Endothelial cell (in vitro differentiated cells): Measurements from ENCODE around the gene HS3ST3A1. TPM values are rescaled to one million over a fixed set of nuclear protein-coding genes. Genes with fewer than 3 reads are reported as not detected.
"Not testable (repeated sequence)": the region's sequence is repeated elsewhere in the genome, so short reads cannot be mapped to it uniquely, and the experiment has no call there.

Experiments
- DNase-seq: peaks from one replicate; pipeline ENCODE4 v3.0.0; 2021; ENCODE audit warnings: low spot score
- H3K27ac Mint-ChIP-seq: one replicate; pipeline ENCODE4 v1.8.0; 2021; ENCODE audit warnings: mixed read lengths, inconsistent platforms; ENCODE audit not compliant: unreplicated experiment
- H3K27me3 Mint-ChIP-seq: one replicate; pipeline ENCODE4 v1.8.0; 2021; ENCODE audit warnings: mild to moderate bottlenecking, moderate library complexity, mixed read lengths, inconsistent platforms; ENCODE audit not compliant: unreplicated experiment
- H3K36me3 Mint-ChIP-seq: one replicate; pipeline ENCODE4 v1.8.0; 2021; ENCODE audit warnings: mild to moderate bottlenecking, low read depth, mixed read lengths, inconsistent platforms; ENCODE audit not compliant: unreplicated experiment
- H3K4me1 Mint-ChIP-seq: one replicate; pipeline ENCODE4 v1.8.0; 2021; ENCODE audit warnings: mild to moderate bottlenecking, mixed read lengths, inconsistent platforms; ENCODE audit not compliant: unreplicated experiment
- H3K4me3 Mint-ChIP-seq: one replicate; pipeline ENCODE4 v1.8.0; 2021; ENCODE audit warnings: mild to moderate bottlenecking, mixed read lengths, inconsistent platforms; ENCODE audit not compliant: unreplicated experiment
- H3K9me3 Mint-ChIP-seq: one replicate; pipeline ENCODE4 v1.8.0; 2021; ENCODE audit warnings: mixed read lengths, inconsistent platforms; ENCODE audit not compliant: unreplicated experiment
- total RNA-seq: library from RNA; stranded (reverse); fragmentation: NEBNext Ultra II Directional; extraction: Animal tissue kit (Norgen Biotek cat#: 25700); gene quantifications from one replicate; pipeline ENCODE4 v1.2.1, GENCODE V29; 2021; ENCODE audit not compliant: unreplicated experiment
- TF ChIP-seq, protein P1 (sequence below): fragments of 200-600 bp; sonication (generic); IDR thresholded peaks from one replicate; pipeline ENCODE4 v1.5.0; 2021; ENCODE audit warnings: antibody characterized with exemption; ENCODE audit not compliant: unreplicated experiment

HS3ST3A1 gene
- total RNA-seq, 1 donor from 2014 or later = 1.1 TPM

GRCh38 chr17:13554231-13554630, 47.5 kb downstream of the HS3ST3A1 start:
- no peak for DNase-seq
- Mint-ChIP-seq H3K27me3 (peaks cover 4% of the 10 kb centered on the region), H3K27ac (no peak overlapping the region), H3K4me3 (no peak overlapping the region), H3K9me3 (no peaks in the 10 kb centered on the region), H3K36me3 (peaks cover 4% of the 10 kb centered on the region), H3K4me1 (peaks cover 8% of the 10 kb centered on the region)
- TF ChIP-seq, protein P1, sequence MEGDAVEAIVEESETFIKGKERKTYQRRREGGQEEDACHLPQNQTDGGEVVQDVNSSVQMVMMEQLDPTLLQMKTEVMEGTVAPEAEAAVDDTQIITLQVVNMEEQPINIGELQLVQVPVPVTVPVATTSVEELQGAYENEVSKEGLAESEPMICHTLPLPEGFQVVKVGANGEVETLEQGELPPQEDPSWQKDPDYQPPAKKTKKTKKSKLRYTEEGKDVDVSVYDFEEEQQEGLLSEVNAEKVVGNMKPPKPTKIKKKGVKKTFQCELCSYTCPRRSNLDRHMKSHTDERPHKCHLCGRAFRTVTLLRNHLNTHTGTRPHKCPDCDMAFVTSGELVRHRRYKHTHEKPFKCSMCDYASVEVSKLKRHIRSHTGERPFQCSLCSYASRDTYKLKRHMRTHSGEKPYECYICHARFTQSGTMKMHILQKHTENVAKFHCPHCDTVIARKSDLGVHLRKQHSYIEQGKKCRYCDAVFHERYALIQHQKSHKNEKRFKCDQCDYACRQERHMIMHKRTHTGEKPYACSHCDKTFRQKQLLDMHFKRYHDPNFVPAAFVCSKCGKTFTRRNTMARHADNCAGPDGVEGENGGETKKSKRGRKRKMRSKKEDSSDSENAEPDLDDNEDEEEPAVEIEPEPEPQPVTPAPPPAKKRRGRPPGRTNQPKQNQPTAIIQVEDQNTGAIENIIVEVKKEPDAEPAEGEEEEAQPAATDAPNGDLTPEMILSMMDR = no peak

DNA sequence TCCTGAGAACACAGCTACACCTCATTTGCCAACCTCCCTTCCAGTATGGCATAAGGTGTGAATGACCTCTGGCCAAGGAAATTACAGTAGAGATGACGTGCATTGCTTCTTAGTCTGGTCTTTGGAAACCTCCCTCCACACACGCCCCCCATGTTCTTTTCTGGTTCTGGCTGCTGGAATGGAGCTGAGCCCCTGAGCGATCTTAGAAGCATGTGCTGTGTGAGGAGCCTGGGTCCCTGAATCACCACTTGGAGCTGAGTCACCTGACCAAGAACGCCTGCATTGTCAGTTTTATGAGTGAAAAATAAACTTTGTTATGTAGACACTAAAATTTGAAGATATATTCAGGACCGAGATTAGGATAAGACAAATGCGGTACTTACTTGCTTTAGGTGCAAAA, 51.4 kb downstream of the HS3ST3A1 start:
- H3K27ac Mint-ChIP-seq = no peak overlapping the region
- no peak overlapping the region for H3K4me3 Mint-ChIP-seq
- TF ChIP-seq, protein P1 = no peak
- DNase-seq = no peak
- peaks cover 4% of the 10 kb centered on the region for H3K36me3 Mint-ChIP-seq
- H3K4me1 Mint-ChIP-seq = peaks cover 8% of the 10 kb centered on the region
- no peaks in the 10 kb centered on the region for H3K9me3 Mint-ChIP-seq
- H3K27me3 Mint-ChIP-seq = peaks cover 4% of the 10 kb centered on the region

- not testable (repeated sequence) for H3K4me3 Mint-ChIP-seq, H3K9me3 Mint-ChIP-seq, H3K27ac Mint-ChIP-seq, H3K27me3 Mint-ChIP-seq, H3K36me3 Mint-ChIP-seq, H3K4me1 Mint-ChIP-seq, DNase-seq
Observed at GRCh38 chr17:13548576-13548975, 53.2 kb downstream of the HS3ST3A1 start.

DNA sequence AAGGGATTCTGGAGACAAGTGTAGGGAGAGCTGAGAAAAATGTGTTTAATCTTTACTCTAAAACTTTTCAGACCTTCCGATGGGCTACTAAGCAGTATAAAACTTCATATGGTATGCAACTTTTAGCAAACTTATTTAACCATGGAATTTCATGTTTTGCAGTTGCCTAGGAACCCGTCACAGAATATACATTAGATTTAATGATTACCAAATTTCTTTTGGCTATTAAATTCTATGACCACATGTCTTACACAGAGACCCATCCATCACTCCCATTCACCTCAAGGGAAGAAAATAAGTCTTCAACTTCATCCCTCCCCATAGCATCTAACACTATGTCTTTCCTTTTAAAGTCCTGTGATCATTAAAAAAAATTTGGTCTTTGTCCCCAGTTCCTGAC, 54.9 kb downstream of the HS3ST3A1 start:
- Mint-ChIP-seq H3K27me3 (peaks cover 2% of the 10 kb centered on the region), H3K27ac (no peak overlapping the region), H3K9me3 (no peaks in the 10 kb centered on the region), H3K36me3 (peaks cover 4% of the 10 kb centered on the region), H3K4me1 (peaks cover 4% of the 10 kb centered on the region), H3K4me3 (no peak overlapping the region)
- TF ChIP-seq, protein P1 = no peak
- DNase-seq = no peak

- peaks cover 2% of the 10 kb centered on the region for H3K27me3 Mint-ChIP-seq
- H3K27ac Mint-ChIP-seq = no peak overlapping the region
- peaks cover 4% of the 10 kb centered on the region for H3K4me1 Mint-ChIP-seq
- H3K36me3 Mint-ChIP-seq = peaks cover 4% of the 10 kb centered on the region
- H3K9me3 Mint-ChIP-seq = no peaks in the 10 kb centered on the region
- H3K4me3 Mint-ChIP-seq = no peak overlapping the region
- DNase-seq = no peak
- TF ChIP-seq, protein P1 = no peak
Observed at GRCh38 chr17:13545941-13546340, 55.8 kb downstream of the HS3ST3A1 start.

DNA sequence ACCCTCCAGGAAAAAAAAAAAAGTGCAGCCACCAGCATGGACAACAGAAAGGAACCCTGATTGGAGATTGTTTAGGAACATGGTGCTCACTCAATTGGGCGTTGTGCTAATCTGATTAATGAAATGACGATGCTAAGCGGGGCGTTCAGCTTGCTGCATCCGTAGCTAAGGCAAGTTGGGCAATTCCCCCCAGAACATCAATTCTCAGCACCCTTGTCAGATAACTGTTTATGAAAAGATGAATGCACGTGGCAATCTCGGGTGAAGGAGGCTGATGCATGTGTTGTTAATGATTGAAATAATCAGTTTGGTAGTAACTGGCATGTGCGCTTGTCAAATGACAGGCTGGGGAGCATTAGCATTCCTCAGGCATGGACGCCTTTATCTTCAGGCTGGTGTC, 57.0 kb downstream of the HS3ST3A1 start:
- no peak overlapping the region for H3K4me3 Mint-ChIP-seq
- TF ChIP-seq, protein P1 = no peak
- H3K4me1 Mint-ChIP-seq = peaks cover 4% of the 10 kb centered on the region
- no peak overlapping the region for H3K27ac Mint-ChIP-seq
- H3K27me3 Mint-ChIP-seq = peaks cover 2% of the 10 kb centered on the region
- no peaks in the 10 kb centered on the region for H3K9me3 Mint-ChIP-seq
- H3K36me3 Mint-ChIP-seq = no peaks in the 10 kb centered on the region
- no peak for DNase-seq
